IPS DF 4.7 (cell line): Measurements from ENCODE around the gene AMBP.

Experiments
- DNase-seq: peaks from one replicate; pipeline ENCODE4 v3.0.0-alpha.2; 2013; ENCODE audit warnings: low spot score; ENCODE audit errors: extremely low read depth

The AMBP gene

GRCh38 chr9:114012126-114012525 lies 66.0 kb downstream of the AMBP start:
- no peak for DNase-seq

- no peak for DNase-seq
Observed at GRCh38 chr9:114011313-114011712, 66.8 kb downstream of the AMBP start.
